A549 treated with GW870086 at 1 μM for 4 hours (cell line): ENCODE results near the gene DISC1. TPM values are rescaled to one million over a fixed set of nuclear protein-coding genes. Genes with fewer than 3 reads are reported as not detected.

Experiments
- total RNA-seq: library from RNA; stranded (reverse); fragments of 200-300 nt; extraction: Qiagen RNA extraction; gene quantifications from 5 replicates; pipeline ENCODE4 v1.2.3, GENCODE V29; 2022; ENCODE audit warnings: low read depth

The DISC1 gene
- total RNA-seq: 0.21 to 0.39 TPM (median 0.30 TPM) in 5 replicates

GRCh38 chr1:231626535-231626950 is at the start of gene DISC1:
Gene DISC1 (plus strand): TSS chr1:231626790. CDS start chr1:231626868, 78 bp downstream.

Other genes starting within 250 kb of the DISC1 start
- 50.8 to 66.6 TPM (median 61.8 TPM) in 5 replicates for gene EGLN1, start 204.5 kb upstream of the DISC1 start, total RNA-seq
- 29.3 to 48.4 TPM (median 40.8 TPM) in 5 replicates for gene TSNAX, start 98.1 kb upstream of the DISC1 start, total RNA-seq